Type B pancreatic cell (in vitro differentiated cells): ENCODE results near the gene OSER1. TPM values are rescaled to one million over a fixed set of nuclear protein-coding genes. Genes with fewer than 3 reads are reported as not detected.

Experiments used
- DNase-seq: peaks from one replicate; pipeline ENCODE4 v3.0.0; 2021; ENCODE audit warnings: mixed read lengths; ENCODE audit not compliant: unreplicated experiment; ENCODE audit errors: extremely low spot score
- H3K27ac Mint-ChIP-seq: 2 replicates; pipeline ENCODE4 v1.8.0; 2021; ENCODE audit warnings: mild to moderate bottlenecking, mixed read lengths
- H3K27me3 Mint-ChIP-seq: 2 replicates; pipeline ENCODE4 v1.8.0; 2021; ENCODE audit warnings: mixed read lengths
- H3K36me3 Mint-ChIP-seq: 2 replicates; pipeline ENCODE4 v1.8.0; 2021; ENCODE audit warnings: mixed read lengths
- H3K4me1 Mint-ChIP-seq: one replicate; pipeline ENCODE4 v1.8.0; 2021; ENCODE audit warnings: mixed read lengths; ENCODE audit not compliant: unreplicated experiment
- H3K4me3 Mint-ChIP-seq: 2 replicates; pipeline ENCODE4 v1.8.0; 2021; ENCODE audit warnings: mild to moderate bottlenecking, mixed read lengths
- H3K9me3 Mint-ChIP-seq: 2 replicates; pipeline ENCODE4 v1.8.0; 2021; ENCODE audit warnings: mixed read lengths
- total RNA-seq: library from RNA; stranded (reverse); gene quantifications from 2 replicates; pipeline ENCODE4 v1.2.1, GENCODE V29; 2021; ENCODE audit warnings: low replicate concordance
- TF ChIP-seq, protein P1 (sequence below): fragments of 200-600 bp; sonication (generic); conservative IDR thresholded peaks from 2 replicates; pipeline ENCODE4 v1.5.0; 2021; ENCODE audit warnings: antibody characterized with exemption, mild to moderate bottlenecking

OSER1 gene
- total RNA-seq, 1 donor from 2014 or later, result 31.1 TPM

GRCh38 chr20:44186201-44186600 is 24.4 kb downstream of the OSER1 start:
- TF ChIP-seq, protein P1, sequence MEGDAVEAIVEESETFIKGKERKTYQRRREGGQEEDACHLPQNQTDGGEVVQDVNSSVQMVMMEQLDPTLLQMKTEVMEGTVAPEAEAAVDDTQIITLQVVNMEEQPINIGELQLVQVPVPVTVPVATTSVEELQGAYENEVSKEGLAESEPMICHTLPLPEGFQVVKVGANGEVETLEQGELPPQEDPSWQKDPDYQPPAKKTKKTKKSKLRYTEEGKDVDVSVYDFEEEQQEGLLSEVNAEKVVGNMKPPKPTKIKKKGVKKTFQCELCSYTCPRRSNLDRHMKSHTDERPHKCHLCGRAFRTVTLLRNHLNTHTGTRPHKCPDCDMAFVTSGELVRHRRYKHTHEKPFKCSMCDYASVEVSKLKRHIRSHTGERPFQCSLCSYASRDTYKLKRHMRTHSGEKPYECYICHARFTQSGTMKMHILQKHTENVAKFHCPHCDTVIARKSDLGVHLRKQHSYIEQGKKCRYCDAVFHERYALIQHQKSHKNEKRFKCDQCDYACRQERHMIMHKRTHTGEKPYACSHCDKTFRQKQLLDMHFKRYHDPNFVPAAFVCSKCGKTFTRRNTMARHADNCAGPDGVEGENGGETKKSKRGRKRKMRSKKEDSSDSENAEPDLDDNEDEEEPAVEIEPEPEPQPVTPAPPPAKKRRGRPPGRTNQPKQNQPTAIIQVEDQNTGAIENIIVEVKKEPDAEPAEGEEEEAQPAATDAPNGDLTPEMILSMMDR, result no peak
- H3K4me3 Mint-ChIP-seq, result peak overlapping the region; percentile 81
- H3K9me3 Mint-ChIP-seq, result no peaks in the 10 kb centered on the region
- peaks cover 22% of the 10 kb centered on the region for H3K4me1 Mint-ChIP-seq
- peaks cover 3% of the 10 kb centered on the region for H3K27me3 Mint-ChIP-seq
- DNase-seq, result no peak
- no peaks in the 10 kb centered on the region for H3K36me3 Mint-ChIP-seq
- H3K27ac Mint-ChIP-seq, result no peak overlapping the region

DNA sequence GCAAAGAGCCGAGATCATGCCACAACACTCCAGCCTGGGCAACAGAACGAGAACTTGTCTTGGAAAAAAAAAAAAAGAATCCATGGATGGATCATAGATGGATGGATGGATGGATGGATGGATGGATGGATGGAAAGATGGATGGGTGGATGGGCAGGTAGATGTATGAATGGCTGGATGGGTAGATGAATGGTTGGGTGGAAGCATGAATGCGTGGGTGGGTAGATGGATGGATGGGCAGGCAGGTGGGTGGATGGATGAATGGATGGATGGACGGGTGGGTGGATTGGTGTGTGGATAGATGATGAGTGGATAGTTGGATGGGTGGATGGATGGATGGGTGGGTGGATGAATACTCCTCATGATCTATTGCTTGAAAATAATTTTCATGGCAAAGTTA is 25.0 kb downstream of the OSER1 start:
- no peaks in the 10 kb centered on the region for H3K36me3 Mint-ChIP-seq
- peaks cover 28% of the 10 kb centered on the region for H3K4me1 Mint-ChIP-seq
- no peaks in the 10 kb centered on the region for H3K9me3 Mint-ChIP-seq
- H3K4me3 Mint-ChIP-seq, result peak overlapping the region; percentile 58
- DNase-seq, result no peak
- H3K27me3 Mint-ChIP-seq, result peaks cover 3% of the 10 kb centered on the region
- TF ChIP-seq, protein P1, result no peak
- no peak overlapping the region for H3K27ac Mint-ChIP-seq

- H3K27me3 Mint-ChIP-seq, result peaks cover 3% of the 10 kb centered on the region
- no peaks in the 10 kb centered on the region for H3K36me3 Mint-ChIP-seq
- no peak overlapping the region for H3K4me3 Mint-ChIP-seq
- no peaks in the 10 kb centered on the region for H3K9me3 Mint-ChIP-seq
- H3K27ac Mint-ChIP-seq, result peak overlapping the region; percentile 17
- peaks cover 27% of the 10 kb centered on the region for H3K4me1 Mint-ChIP-seq
- TF ChIP-seq, protein P1, result no peak
- DNase-seq, result no peak
Observed at GRCh38 chr20:44183282-44183681, 27.3 kb downstream of the OSER1 start.

DNA sequence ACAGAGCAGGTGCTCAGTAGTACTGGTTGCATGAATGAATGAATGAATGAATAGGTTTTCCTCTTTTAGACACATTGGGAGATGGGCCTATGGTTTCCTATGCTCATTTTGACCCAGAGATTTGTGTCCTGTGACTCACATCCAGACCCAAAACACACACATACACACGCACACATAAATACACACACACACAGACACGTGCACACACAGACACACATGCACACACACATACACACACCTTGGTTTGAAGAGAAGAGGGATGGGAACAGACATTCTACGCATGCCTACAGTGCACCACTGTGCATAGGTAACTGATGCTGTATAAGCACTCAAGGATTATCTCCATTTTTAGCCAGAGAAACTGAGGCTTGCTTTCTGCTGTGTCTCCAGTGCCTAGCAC is 27.7 kb downstream of the OSER1 start:
- peak overlapping the region; percentile 32 for H3K4me3 Mint-ChIP-seq
- H3K36me3 Mint-ChIP-seq, result no peaks in the 10 kb centered on the region
- peak overlapping the region; percentile 17 for H3K27ac Mint-ChIP-seq
- no peaks in the 10 kb centered on the region for H3K9me3 Mint-ChIP-seq
- TF ChIP-seq, protein P1, result no peak
- DNase-seq, result no peak
- peaks cover 23% of the 10 kb centered on the region for H3K4me1 Mint-ChIP-seq
- peaks cover 3% of the 10 kb centered on the region for H3K27me3 Mint-ChIP-seq

DNA sequence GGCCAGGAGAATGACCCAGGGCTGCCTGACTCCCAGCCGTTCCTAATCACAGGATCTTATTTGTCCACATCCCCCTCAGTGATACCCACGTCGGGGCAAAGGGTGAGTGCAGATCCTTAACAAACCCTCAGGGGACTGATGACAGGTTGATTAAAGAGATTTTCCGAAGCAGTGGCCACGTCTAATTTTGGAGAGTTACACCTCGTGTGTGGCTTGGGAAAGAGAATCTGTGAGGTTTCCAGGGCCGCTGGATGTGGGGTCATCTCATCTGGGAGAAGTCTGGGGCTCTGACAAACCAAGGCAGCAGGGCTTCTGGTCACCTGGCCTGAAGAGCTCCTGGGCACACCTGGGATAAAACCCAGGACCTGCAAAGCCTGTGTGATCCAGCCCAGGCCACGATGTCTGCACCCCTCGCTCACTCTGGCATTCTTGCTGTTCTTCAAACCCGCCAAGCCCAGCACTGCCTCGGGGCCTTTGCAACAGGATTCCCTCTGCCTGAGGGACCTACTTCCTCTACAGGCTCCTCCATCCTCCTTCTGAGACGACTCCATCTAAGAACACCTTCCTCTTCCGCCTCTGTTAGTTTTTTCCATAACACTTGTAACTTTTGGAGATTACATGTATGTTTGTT is 28.3 kb downstream of the OSER1 start:
- DNase-seq, result no peak
- H3K4me3 Mint-ChIP-seq, result peak overlapping the region; percentile 32
- no peaks in the 10 kb centered on the region for H3K9me3 Mint-ChIP-seq
- H3K36me3 Mint-ChIP-seq, result no peaks in the 10 kb centered on the region
- TF ChIP-seq, protein P1, result no peak
- peaks cover 3% of the 10 kb centered on the region for H3K27me3 Mint-ChIP-seq
- peak overlapping the region; percentile 17 for H3K27ac Mint-ChIP-seq
- H3K4me1 Mint-ChIP-seq, result peaks cover 17% of the 10 kb centered on the region
